Glomerular visceral epithelial cell (primary cell): ENCODE measurements around the gene EHD2.
A peak's percentile ranks its signal among the peaks of the same experiment; 100 is the strongest.
"Not testable (repeated sequence)": the region's sequence is repeated elsewhere in the genome, so short reads cannot be mapped to it uniquely, and the experiment has no call there.

Experiments
- DNase-seq: peaks from one replicate; pipeline ENCODE4 v3.0.0-alpha.2; 2016; ENCODE audit errors: extremely low spot score

Gene EHD2

DNA sequence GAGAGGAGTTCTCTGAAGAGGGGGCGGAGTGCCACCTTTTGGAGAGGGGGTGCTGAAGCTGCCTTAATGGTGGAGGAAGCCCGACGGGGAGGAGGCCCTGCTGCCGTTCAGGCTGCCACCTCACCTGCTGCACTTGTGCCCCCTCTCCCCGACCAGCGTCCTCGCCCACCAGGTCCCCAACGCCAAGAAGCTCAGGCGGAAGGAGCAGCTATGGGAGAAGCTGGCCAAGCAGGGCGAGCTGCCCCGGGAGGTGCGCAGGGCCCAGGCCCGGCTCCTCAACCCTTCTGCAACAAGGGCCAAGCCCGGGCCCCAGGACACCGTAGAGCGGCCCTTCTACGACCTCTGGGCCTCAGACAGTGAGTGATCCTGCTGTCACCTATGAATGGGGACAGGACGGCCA, 37.5 kb downstream of the EHD2 start:
- no peak for DNase-seq

DNA sequence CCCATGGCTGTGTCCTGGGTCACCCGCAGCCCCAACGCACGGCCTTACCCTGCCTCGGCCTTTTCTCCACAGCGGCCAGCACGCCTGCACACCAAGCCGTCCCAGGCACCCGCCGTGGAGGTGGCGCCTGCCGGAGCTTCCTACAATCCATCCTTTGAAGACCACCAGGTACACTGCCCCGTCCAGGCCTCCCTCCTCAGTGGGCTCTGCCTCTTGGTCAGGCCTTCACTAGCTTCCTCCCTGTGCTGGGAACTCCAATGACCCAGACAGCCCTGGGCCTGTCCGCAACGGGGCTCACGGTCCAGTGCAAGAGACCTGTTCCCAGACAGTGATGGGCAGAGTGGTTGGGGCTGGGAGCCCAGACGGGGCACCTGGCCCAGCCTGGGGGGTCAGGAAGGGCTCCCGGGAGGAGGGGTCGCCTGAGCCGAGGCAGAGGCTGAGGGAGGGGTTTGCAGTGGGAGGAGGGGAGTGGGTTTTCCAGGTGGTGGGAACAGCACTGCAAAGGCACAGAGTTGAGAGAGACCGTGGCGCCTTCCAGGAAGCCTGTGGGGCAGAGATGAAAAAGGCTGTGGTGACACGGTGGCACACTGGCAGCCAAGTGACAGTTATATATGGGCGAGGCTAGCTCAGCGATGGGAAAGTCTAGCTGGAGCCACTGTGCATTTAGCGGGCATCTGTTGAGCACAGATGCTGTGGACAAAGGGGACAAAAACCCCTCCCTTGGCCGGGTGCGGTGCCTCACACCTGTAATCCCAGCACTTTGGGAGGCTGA, 39.4 kb downstream of the EHD2 start:
- no peak for DNase-seq

DNA sequence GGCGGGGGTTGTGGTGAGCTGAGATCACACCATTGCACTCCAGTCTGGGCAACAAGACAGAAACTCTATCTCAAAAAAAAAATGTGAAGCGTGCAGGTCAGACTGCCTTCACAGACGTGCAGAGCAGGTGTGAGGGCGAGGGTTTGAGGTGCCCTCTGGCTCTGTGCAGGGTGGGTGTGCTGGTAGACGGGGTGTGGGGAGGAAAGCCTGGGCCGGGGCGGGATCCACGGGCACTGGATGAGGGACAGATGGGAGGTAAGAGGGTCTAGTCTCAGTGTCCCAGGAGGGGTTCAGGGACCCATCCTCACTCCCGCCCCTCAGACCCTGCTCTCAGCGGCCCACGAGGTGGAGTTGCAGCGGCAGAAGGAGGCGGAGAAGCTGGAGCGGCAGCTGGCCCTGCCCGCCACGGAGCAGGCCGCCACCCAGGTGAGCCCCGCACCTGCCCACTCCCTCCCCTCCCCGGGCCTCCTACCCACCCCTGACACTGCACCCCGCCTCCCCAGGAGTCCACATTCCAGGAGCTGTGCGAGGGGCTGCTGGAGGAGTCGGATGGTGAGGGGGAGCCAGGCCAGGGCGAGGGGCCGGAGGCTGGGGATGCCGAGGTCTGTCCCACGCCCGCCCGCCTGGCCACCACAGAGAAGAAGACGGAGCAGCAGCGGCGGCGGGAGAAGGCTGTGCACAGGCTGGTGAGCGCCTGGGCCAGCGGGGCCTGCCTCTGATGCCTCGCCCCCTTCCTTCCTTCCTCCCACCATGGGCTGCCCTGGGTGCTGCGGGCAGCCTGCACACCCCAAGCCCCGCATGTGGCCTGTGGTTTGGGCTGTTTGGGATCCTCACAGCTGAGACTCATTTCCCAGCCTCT, 41.2 kb downstream of the EHD2 start:
- DNase-seq = no peak

DNA sequence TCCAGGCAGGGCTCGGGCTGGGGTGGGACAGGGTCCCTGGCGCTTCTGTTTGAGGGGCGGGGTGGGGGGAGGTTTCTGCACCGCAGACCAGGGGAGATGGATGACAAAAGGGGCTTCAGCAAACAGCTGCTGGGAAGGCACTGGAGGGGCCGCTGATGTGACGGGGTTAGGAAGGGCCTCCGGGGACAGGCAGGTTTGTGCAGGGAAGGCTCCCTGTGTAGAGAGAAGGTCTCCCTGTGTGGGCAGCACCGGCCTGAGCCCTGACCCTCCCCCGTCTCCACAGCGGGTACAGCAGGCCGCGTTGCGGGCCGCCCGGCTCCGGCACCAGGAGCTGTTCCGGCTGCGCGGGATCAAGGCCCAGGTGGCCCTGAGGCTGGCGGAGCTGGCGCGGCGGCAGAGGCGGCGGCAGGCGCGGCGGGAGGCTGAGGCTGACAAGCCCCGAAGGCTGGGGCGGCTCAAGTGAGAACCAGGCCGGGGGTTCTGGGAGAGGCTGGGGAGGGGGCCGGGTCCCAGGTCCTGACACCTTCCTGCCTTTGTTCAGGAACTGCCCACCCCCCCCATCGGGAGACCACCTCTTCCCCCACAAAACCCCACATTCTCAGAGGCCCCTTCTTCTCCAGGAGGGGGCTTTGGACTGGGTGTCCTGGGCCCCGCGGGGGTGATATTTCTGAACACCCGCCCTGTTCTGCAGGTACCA, 42.0 kb downstream of the EHD2 start:
- no peak for DNase-seq

DNA sequence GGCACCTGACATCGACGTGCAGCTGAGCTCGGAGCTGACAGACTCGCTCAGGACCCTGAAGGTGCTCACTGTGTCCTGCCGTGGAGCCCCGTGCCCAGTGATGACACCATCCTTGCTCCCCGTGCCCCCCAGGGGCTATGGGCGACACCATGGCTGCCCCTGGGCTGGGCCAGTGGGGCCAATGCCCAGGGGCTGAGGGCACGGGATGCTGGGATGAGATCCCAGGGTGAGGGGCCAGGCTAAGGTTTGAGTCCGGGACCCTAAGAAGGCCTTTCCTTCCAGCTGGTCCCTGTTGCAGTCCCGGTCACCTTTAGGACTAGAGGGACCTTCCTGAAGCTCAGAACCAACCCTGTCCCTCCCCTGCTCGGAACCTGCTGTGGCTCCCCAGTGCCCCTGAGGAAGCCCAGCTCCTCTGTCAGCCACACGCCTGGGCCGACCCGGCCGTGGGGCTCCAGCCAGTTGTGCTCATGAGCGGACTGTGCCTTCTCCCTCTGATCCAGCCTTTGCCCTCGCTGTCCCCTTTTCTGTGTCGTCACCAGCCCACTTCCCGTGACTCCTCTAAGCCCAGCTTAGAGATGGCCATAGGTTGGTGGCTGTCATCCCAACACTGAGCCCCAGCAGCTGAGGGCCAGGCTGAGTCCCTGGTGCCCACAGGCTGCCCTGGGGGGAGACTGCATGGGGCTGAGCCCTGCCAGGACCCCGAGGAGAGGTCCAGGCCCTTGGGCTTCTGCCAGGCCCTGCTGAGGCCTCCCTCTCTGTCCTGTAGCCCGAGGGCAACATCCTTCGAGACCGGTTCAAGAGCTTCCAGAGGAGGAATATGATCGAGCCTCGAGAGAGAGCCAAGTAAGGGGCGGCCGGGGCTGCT, 42.8 kb downstream of the EHD2 start:
- no peak for DNase-seq

DNA sequence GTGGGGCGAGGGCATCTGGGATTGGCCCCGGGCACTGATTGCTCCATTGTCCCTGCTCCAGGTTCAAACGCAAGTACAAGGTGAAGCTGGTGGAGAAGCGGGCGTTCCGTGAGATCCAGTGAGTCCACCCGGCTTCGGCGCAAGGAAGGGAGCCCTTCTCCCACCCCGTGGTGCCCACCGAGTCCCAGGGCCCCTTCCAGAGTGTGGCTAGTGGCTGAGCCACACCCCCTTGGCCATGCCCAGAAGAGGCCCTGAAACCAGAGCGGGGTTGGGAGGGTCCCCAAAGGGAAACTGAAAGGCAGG, 43.4 kb downstream of the EHD2 start:
- no peak for DNase-seq

DNA sequence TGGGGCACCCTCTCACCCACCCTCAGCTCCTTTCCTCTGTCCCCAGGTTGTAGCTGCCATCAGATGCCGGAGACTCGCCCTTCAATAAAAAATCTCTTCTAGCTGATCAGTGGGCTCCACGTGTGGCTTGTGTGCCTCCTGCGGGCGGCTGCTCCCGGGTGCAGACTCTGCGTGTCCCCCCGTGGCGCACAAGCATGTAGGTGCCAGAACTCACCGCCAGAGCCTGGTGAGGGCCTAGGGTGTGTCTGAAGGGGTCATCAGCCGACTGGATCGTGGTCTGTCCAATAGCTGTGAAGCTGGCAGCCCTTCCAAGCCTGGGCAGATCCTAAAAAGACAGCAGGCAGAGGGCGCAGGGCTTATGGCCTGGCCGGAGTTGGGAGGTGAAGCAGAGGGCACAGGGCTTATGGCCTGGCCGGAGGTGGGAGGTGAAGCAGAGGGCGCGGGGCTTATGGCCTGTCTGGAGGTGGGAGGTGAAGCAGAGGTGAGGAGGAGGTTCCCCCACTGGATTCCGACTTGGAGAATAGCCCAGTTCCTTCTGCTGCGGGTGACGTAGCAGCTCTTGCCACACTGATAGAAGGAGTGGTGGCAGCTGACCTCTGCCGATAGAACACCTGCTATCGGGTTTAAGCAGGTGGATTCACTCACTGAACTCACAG, 43.9 kb downstream of the EHD2 start:
- no peak for DNase-seq

DNA sequence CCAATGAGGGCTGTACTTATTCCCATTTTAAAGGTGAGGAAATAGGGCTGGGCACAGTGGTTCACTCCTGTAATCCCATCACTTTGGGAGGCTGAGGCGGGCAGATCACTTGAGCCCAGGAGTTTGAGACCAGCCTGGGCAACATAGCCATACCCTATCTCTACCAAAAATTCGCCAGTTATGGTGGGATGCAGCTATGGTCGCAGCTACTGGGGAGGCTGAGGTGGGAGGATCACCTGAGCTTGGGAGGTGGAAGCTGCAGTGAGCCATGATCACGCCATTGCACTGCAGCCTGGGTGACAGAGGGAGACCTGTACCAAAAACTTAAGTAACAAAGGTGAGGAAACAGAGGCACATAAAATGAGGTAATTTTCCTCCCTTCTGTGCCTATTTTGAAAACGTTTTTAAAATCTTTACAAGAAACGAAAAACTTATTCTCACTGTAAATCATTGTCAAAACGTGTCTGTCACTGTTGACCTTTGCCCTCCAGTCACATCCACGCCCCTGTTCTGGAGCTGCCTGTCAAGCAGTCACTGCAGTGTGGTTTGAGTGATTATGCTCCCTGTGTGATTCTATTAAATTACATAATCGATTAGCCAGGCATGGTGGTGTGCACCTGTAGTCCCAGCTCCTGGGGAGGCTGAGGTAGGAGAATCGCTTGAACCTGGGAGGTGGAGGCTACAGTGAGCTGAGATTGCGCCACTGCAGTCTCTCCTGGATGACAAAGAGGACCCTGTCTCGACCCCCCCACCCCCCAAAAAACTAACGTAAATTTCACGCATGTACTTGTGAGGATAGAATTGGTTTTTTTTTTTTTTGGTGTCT, 44.6 kb downstream of the EHD2 start:
- DNase-seq = no peak

DNA sequence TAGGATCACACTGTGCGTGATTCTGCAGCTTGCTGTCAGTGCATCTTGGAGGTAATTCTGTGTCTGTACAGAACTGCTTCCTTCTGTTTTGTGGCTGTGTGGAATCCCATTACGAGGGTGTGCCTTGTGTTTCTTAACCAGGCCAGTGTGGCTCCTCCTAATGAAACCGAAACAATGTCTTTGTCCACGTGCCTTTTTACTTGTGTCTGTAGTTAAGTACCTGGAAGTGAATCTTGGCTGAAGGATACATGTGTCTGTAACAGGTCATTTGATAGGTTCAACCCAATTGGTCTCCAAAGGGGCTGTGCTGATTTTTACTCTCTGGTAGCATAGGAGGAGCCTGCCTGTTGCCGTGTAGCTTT, 45.2 kb downstream of the EHD2 start:
- no peak for DNase-seq

DNA sequence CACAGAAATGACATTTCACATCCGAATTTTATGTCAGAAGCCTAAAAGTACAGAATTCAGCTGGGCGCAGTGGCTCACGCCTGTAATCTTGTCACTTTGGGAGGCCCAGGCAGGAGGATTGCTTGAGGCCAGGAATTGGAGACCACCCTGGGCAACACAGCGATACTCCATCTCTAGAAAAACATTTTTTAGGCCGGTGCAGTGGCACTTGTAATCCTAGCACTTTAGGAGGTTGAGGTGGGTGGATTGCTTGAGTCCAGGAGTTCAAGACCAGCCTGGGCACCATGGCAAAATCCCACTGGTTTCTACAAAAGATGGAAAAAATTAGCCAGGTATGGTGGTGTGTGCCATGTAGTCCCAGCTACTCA, 47.4 kb downstream of the EHD2 start:
- no peak for DNase-seq

DNA sequence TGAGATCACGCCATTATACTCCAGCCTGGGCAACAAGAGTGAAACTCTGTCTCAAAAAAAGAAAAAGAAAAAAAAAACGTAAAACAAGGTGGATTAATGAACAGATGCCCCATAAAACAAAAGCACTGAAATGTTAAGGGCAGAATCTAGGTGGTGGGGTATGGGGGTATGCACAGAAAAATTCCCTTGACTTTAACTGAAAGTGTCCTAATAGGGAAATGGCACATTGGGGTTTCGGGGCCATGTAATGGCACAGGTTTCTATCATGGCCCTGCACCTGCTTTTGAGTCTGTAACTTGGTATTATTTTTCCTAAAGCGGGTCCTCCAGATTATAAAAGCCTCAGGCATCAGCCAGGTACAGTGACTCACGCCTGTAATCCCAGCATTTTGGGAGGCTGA, 48.3 kb downstream of the EHD2 start:
- no peak for DNase-seq

DNA sequence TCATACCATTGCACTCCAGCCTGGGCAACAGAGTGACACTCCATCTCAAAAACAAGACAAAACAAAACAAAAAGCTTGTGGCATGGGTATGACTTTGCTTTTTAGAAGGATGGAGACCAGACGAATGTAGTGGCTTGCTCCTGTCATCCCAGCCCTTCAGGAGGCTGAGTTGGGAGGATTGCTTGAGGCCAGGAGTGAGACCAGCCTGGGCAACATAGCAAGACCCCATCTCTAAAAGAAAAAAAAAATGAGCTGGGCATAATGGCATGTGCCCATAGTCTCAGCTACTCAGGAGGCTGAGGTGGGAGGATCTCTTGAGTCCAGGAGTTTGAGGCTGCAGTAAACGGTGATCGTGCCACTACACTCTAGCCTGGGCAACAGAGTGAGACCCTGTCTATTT, 48.9 kb downstream of the EHD2 start:
- DNase-seq = no peak

DNA sequence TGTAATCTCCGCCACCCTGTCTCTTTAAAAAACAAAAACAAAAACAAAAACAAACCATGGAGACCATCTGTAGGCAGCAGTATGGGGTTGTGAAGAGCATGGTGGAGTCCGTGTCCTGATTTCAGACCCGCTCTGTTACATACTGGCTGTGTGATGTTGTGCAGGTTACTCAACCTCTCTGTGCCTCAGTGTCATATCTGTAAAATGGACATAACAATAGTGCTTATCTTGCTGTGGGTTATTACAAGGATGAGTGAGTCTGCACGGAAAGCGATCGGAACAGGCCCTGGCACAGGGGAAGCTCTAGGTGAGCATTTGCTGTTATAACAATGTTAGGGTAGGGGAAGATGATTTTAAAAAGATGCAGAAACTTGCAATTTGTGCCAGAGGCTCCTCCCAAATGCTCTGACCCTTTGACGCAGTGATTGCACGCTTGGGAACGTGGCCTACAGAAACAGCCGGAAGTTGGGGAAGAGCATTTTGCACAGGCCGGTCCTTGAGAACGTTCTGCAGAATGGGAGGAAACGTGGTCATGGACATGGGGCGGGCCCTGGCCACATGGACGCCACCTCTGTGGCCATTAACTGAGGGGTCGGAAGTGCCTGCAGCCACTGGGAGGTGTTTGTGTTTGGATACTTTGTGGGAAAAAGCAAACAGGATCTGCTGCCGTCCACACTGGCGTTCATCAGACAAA, 49.5 kb downstream of the EHD2 start:
- DNase-seq = no peak

DNA sequence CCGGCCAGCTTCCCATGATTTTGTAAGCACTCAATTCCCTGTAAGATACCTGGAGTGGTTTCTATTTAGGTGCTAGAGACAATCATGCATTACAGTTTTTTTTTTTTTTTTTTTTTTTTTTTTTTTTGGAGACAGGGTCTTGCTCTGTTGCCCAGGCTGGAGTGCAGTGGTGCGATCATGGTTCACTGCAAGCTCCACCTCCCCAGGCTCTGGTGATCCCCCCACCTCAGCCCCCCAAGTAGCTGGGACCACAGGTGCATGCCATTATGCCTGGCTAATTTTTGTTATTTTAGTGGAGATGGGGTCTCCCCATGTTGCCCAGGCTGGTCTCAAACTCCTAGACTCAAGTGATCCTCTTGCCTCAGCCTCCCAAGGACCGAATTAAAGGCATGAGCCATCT, 51.5 kb downstream of the EHD2 start:
- DNase-seq = not testable (repeated sequence)

DNA sequence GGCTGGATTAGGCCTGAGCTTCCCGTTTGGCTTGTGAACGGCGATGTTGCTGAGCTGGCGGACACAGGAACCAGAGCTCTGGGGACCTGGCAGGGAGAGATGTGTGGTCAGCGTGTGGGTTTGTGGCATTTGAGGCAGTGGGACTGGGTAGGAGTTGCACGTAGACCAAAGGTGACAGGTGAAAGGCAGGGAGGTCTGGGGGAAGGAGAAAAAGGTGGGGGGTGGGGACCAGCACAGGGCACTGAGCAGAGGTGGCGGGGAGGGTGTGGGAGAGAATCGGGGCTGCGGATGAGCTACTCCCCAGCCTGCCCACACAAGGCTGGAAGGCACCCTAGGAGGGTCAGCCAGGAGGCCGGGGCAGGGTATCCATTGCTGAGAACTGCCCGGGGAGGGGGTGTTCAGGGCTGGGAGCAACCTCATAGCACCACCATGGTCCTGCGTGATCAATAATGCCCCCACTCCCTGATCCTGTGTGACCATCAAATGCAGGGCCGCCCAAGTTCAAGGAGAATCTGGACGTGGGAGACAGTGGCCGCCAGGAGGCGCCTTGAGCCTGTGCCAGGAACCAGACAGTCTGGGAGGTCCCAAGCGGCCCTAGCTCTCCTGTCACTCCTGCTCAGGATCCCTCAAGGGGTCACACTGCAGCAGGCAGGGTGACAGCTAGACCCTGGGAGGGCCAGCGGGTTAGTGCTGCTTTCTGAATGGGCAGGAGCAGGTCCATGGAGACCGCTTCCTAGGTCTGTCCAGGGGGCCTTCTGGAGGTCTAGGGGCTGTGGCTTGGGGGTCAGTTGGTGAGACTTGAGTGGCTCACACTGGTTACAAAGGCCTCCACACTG, 52.5 kb downstream of the EHD2 start:
- DNase-seq = peak; percentile 57

DNA sequence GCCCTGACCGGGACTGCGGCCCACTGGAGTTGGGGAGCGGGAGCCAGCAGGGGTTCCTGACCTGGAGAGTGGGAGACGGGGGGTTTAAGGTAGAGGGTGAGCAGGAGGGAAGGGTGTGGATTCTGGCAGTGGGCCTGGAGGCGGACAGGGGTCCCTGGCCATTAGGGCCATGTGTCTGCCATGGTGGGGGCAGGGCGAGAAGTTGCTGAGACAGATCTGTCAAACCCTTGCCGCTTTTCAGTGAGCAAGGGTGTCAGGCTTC, 53.1 kb downstream of the EHD2 start:
- DNase-seq = no peak

DNA sequence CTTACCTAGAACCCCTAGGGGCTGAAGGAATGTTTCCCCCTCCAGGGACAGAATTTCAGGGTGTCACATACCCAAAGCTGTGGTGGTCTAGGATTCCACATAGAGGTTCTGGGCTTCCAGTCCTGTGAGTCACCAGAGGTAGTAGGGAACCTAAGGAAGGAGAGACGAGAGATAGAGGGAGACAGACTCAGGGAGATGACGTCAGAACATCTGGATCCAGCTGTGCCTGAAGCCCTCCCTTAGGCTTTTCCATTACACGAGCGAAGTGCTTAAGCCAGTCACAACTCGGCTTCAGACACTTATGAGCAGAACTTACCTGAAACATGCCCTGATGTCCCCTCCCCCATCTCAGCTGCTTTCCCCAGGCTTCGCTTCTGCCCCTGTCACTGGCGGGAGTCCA, 53.4 kb downstream of the EHD2 start:
- DNase-seq = no peak

DNA sequence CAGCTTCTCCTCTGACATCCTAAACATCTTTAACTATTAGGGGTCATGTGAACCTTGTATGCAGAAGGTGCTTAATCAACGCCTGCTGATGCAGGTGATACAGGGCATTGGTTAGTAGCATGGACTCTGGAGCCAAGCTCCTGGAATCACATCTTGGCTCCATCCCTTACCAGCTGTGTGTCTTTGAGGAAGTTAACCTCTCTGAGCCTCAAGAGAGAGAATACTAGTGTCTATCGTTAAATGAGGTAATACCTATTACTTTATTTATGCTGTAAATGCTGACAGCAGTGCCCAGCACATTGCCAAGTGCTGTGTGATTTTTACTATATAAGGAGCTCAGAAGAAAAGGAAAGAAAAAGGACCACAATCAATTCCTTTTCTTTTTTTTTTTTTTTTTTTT, 54.1 kb downstream of the EHD2 start:
- no peak for DNase-seq

DNA sequence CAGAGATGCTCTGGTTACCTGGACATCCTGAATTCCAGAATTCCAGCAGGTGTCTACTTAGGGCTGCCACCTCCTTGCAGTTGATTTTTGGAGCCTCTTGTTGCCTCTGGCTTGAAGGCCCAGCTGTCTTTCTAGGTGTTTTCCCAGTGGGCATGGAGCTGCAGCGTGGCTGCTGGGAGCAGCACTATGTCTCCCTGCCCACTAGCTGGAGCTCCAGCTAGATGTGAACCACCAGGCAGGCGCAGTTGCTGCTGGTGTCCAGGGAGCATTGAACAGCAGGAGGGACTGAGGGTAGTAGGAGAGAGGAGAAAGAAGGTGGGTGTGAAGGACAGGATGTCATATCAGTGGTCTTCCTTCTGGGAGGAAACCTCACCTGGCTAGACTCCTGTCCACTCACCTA, 55.4 kb downstream of the EHD2 start:
- DNase-seq = no peak
